HL-60 (cell line): ENCODE data around the gene CACNA1C.

Experiments used
- DNase-seq, 2 experiments: peaks; one replicate each; pipeline ENCODE4 v3.0.0-alpha.2; 2010 to 2020; ENCODE audit warnings: low read depth in 1 of 2, low spot score in 1 of 2
- H3K27ac ChIP-seq: fragments of 250-450 bp; sonication (Bioruptor Pico); replicated peaks from 2 replicates; pipeline ENCODE4 v1.5.1; 2020; ENCODE audit warnings: mild to moderate bottlenecking, moderate library complexity
- H3K27me3 ChIP-seq: fragments of 250-450 bp; sonication (Bioruptor Pico); 2 replicates; pipeline ENCODE4 v1.5.1; 2021; ENCODE audit warnings: mild to moderate bottlenecking, moderate library complexity; ENCODE audit not compliant: insufficient read depth, poor library complexity, severe bottlenecking
- H3K4me3 ChIP-seq: replicated peaks from 2 replicates; pipeline ENCODE4 v1.5.1; 2011; ENCODE audit warnings: mild to moderate bottlenecking, control low read depth, low read length; ENCODE audit not compliant: insufficient read depth
- CTCF ChIP-seq: IDR thresholded peaks from one replicate; pipeline ENCODE4 v1.5.1; 2011; ENCODE audit warnings: low read length, control low read depth, inconsistent platforms; ENCODE audit not compliant: insufficient read depth
- GABPA ChIP-seq: IDR thresholded peaks from 2 replicates; pipeline ENCODE4 v1.6.1; 2012; ENCODE audit warnings: low read depth
- POLR2AphosphoS5 ChIP-seq: IDR thresholded peaks from 2 replicates; pipeline ENCODE4 v1.6.1; 2012; ENCODE audit warnings: low read depth
- REST ChIP-seq: IDR thresholded peaks from 2 replicates; pipeline ENCODE4 v1.6.1; 2012; ENCODE audit warnings: low read depth; ENCODE audit not compliant: insufficient replicate concordance
- SPI1 ChIP-seq: IDR thresholded peaks from 2 replicates; pipeline ENCODE4 v1.6.1; 2012; ENCODE audit warnings: low read depth, mild to moderate bottlenecking, borderline replicate concordance

CACNA1C gene

GRCh38 chr12:2649201-2650030 is 596.6 kb downstream of the CACNA1C start:
- Histone ChIP-seq H3K4me3 (no peak overlapping the region), H3K27me3 (peaks cover 27% of the 10 kb centered on the region), H3K27ac (no peak overlapping the region)
- no peak for TF ChIP-seq POLR2AphosphoS5
- no peak for TF ChIP-seq SPI1
- TF ChIP-seq REST = no peak
- TF ChIP-seq GABPA = no peak
- no peak for TF ChIP-seq CTCF
- no peak for DNase-seq

GRCh38 chr12:2650261-2651067 is 597.7 kb downstream of the CACNA1C start:
- no peak for TF ChIP-seq SPI1
- no peak for TF ChIP-seq POLR2AphosphoS5
- no peak for TF ChIP-seq CTCF
- TF ChIP-seq GABPA = no peak
- no peak for TF ChIP-seq REST
- DNase-seq = no peak
- Histone ChIP-seq H3K4me3 (no peak overlapping the region), H3K27me3 (peaks cover 16% of the 10 kb centered on the region), H3K27ac (no peak overlapping the region)

DNA sequence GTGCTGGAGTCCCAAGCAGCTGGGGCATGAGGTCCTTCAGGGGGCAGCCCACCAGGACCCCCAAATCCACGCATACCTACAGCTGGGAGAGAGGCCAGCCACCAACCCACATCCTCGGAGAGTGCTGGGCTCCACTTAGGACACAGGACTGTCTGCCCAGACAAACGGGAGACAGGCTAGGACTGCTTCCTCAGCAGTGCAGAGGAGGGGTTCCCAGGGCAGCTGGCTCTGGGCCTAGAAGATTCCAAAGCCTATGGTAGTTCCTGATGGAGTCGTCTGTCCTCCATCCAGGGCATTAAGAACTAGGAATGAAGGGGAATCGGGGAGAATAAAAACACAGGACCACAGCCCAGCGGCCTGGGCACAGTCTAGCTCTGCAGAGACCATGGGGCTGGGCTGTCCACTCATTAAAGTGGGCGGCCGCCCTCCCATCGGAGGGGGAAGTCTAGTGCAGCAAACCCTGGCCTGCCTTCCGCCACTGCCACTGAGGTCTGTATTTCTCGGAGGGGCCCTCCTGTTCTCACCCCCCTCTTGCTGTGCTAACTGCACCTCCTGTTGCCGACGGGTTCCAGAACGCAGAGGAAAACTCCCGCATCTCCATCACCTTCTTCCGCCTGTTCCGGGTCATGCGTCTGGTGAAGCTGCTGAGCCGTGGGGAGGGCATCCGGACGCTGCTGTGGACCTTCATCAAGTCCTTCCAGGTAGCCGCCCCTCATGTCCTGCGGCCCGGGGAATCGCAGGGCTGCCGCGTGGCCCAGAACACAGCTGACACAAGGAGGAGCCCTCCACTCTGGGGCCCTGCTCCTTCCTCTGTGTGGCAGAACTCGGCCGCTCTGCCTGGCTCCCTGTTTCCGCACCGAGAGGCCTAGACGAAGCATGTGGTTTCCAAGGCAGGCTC is 598.5 kb downstream of the CACNA1C start:
- TF ChIP-seq REST = no peak
- no peak for TF ChIP-seq SPI1
- TF ChIP-seq CTCF = no peak
- no peak for TF ChIP-seq POLR2AphosphoS5
- TF ChIP-seq GABPA = no peak
- H3K27me3 ChIP-seq = peaks cover 12% of the 10 kb centered on the region
- no peak overlapping the region for H3K27ac ChIP-seq
- DNase-seq = no peak
- H3K4me3 ChIP-seq = no peak overlapping the region
